Hindlimb muscle (tissue), 1 donor: ENCODE data around the gene EML3. TPM values are rescaled to one million over a fixed set of nuclear protein-coding genes. Genes with fewer than 3 reads are reported as not detected.
"Not testable (repeated sequence)": the region's sequence is repeated elsewhere in the genome, so short reads cannot be mapped to it uniquely, and the experiment has no call there.

Source experiments
- DNase-seq: peaks from one replicate; pipeline ENCODE4 v3.0.0-alpha.2; 2013
- polyA plus RNA-seq: library from polyadenylated mRNA; unstranded; fragments of 120-200 nt; gene quantifications from one replicate; pipeline ENCODE4 v1.2.1, GENCODE V29; 2013; ENCODE audit not compliant: insufficient read length

EML3 gene
- polyA plus RNA-seq, 1 donor = 20.7 TPM

GRCh38 chr11:62569611-62570010 is 43.0 kb downstream of the EML3 start:
- no peak for DNase-seq

- DNase-seq = no peak
Observed at GRCh38 chr11:62567018-62567633, 45.4 kb downstream of the EML3 start.

GRCh38 chr11:62566247-62566646 is 46.3 kb downstream of the EML3 start:
- DNase-seq = no peak

- no peak for DNase-seq
Observed at GRCh38 chr11:62565100-62565802, 47.3 kb downstream of the EML3 start.

- DNase-seq = not testable (repeated sequence)
Observed at GRCh38 chr11:62561677-62562230, 50.8 kb downstream of the EML3 start.

- DNase-seq = no peak
Observed at GRCh38 chr11:62560566-62561103, 51.9 kb downstream of the EML3 start.

GRCh38 chr11:62559626-62560025 is 52.9 kb downstream of the EML3 start:
- DNase-seq = not testable (repeated sequence)

GRCh38 chr11:62559204-62559603 is 53.4 kb downstream of the EML3 start:
- DNase-seq = no peak

GRCh38 chr11:62558669-62559068 is 53.9 kb downstream of the EML3 start:
- DNase-seq = no peak

- no peak for DNase-seq
Observed at GRCh38 chr11:62556875-62557631, 55.5 kb downstream of the EML3 start.

GRCh38 chr11:62556108-62556874 is 56.3 kb downstream of the EML3 start:
- DNase-seq = no peak

- DNase-seq = no peak
Observed at GRCh38 chr11:62555464-62556107, 57.0 kb downstream of the EML3 start.

- no peak for DNase-seq
Observed at GRCh38 chr11:62554387-62555167, 58.0 kb downstream of the EML3 start.

- DNase-seq = no peak
Observed at GRCh38 chr11:62553839-62554361, 58.7 kb downstream of the EML3 start.

GRCh38 chr11:62553080-62553838 is 59.3 kb downstream of the EML3 start:
- peak; percentile 91 for DNase-seq

GRCh38 chr11:62552485-62553079 is 60.0 kb downstream of the EML3 start:
- no peak for DNase-seq
